GM10266 (cell line): ENCODE measurements around the gene TNXB.

Experiments
- DNase-seq: peaks from one replicate; pipeline ENCODE4 v3.0.0; 2012; ENCODE audit errors: extremely low spot score
- CTCF ChIP-seq: IDR thresholded peaks from 2 replicates; pipeline ENCODE4 v1.5.1; 2012; ENCODE audit warnings: mild to moderate bottlenecking, low read depth; ENCODE audit not compliant: control insufficient read depth, insufficient read depth; ENCODE audit errors: missing control alignments

The TNXB gene

GRCh38 chr6:32123681-32124080, 14.5 kb upstream of the TNXB start:
- TF ChIP-seq CTCF: no peak
- DNase-seq: no peak

GRCh38 chr6:32120573-32121059, 11.5 kb upstream of the TNXB start:
- DNase-seq: no peak
- no peak for TF ChIP-seq CTCF

GRCh38 chr6:32118782-32119628, 9.9 kb upstream of the TNXB start:
- peak; percentile 91 for TF ChIP-seq CTCF
- DNase-seq: peak; percentile 75

- TF ChIP-seq CTCF: no peak
- DNase-seq: no peak
Observed at GRCh38 chr6:32117461-32117860, 8.3 kb upstream of the TNXB start.

- TF ChIP-seq CTCF: peak; percentile 23
- DNase-seq: no peak
Observed at GRCh38 chr6:32116674-32117073, 7.5 kb upstream of the TNXB start.

- DNase-seq: no peak
- TF ChIP-seq CTCF: no peak
Observed at GRCh38 chr6:32115623-32116022, 6.5 kb upstream of the TNXB start.

GRCh38 chr6:32114796-32115195, 5.7 kb upstream of the TNXB start:
- DNase-seq: no peak
- TF ChIP-seq CTCF: no peak
